Measurements from ENCODE around the gene GUCA2A. TPM values are rescaled to one million over a fixed set of nuclear protein-coding genes. Genes with fewer than 3 reads are reported as not detected.

The GUCA2A gene
- total RNA-seq, 1 donor from 2014 or later, result not detected

Other genes starting within 250 kb of the GUCA2A start
- 11.0 TPM for gene HIVEP3, start 245.8 kb downstream of the GUCA2A start, total RNA-seq
- gene GUCA2B, start 11.3 kb downstream of the GUCA2A start, total RNA-seq, result not detected
- gene FOXJ3, start 170.5 kb upstream of the GUCA2A start, total RNA-seq, result 76.4 TPM
- 0.49 TPM for gene RIMKLA, start 216.0 kb upstream of the GUCA2A start, total RNA-seq

Measured in sciatic nerve (tissue), 1 donor.